Lower lobe of right lung (tissue), 2 donors: ENCODE measurements around the gene UBE2N. TPM values are rescaled to one million over a fixed set of nuclear protein-coding genes. Genes with fewer than 3 reads are reported as not detected.
"Not testable (repeated sequence)": the region's sequence is repeated elsewhere in the genome, so short reads cannot be mapped to it uniquely, and the experiment has no call there.

Source experiments
- ATAC-seq, 2 donors: fragments of 200-7000 bp; cut with Tn5 transposase; one replicate each; pipeline ENCODE4 v1.9.1; 2020 to 2022; ENCODE audit warnings: mild to moderate bottlenecking in 2 of 2, moderate library complexity in 2 of 2
- DNase-seq: peaks from one replicate; pipeline ENCODE4 v3.0.0-alpha.2; 2020
- H3K27ac ChIP-seq: fragments of 200-600 bp; one replicate; pipeline ENCODE4 v1.8.0; 2022
- H3K27me3 ChIP-seq: fragments of 200-600 bp; one replicate; pipeline ENCODE4 v1.8.0; 2022; ENCODE audit warnings: low read depth
- H3K36me3 ChIP-seq: fragments of 200-600 bp; one replicate; pipeline ENCODE4 v1.8.0; 2022; ENCODE audit warnings: mild to moderate bottlenecking
- H3K4me1 ChIP-seq: fragments of 200-600 bp; one replicate; pipeline ENCODE4 v1.8.0; 2022
- H3K4me3 ChIP-seq: fragments of 200-600 bp; one replicate; pipeline ENCODE4 v1.8.0; 2022; ENCODE audit warnings: mild to moderate bottlenecking
- H3K9me3 ChIP-seq: fragments of 200-600 bp; one replicate; pipeline ENCODE4 v1.8.0; 2022
- CTCF ChIP-seq: fragments of 200-600 bp; IDR thresholded peaks from one replicate; pipeline ENCODE4 v1.8.0; 2022; ENCODE audit warnings: antibody characterized with exemption, mild to moderate bottlenecking
- intact Hi-C: fragments of 100-400 bp; cut with DNase I; formaldehyde crosslinking; loops from one replicate; pipeline ENCODE4 v1.11.0; 2022
- total RNA-seq: library from RNA; stranded (reverse); fragmentation: NEBNext Ultra II Directional; extraction: Animal tissue kit (Norgen Biotek cat#: 25700); gene quantifications from one replicate; pipeline ENCODE4 v1.2.1, GENCODE V29; 2021
- donor health status: DM: no; HTN: yes; CAD: no; lungs with severe emphysema.

UBE2N gene
- total RNA-seq, 1 donor from 2014 or later, result 65.7 TPM

- Histone ChIP-seq H3K4me1 (peaks cover 59% of the 10 kb centered on the region), H3K9me3 (no peaks in the 10 kb centered on the region), H3K27ac (no peak overlapping the region), H3K4me3 (peak overlapping the region; percentile 77), H3K36me3 (no peaks in the 10 kb centered on the region), H3K27me3 (no peaks in the 10 kb centered on the region)
- TF ChIP-seq CTCF, result no peak
- ATAC-seq, result no peak
- no peak for DNase-seq
- intact Hi-C loops, result no loop called here
Measured at GRCh38 chr12:93381161-93381975, 60.4 kb downstream of the UBE2N start.

- H3K27me3 ChIP-seq, result no peaks in the 10 kb centered on the region
- no peaks in the 10 kb centered on the region for H3K36me3 ChIP-seq
- peak overlapping the region; percentile 89 for H3K27ac ChIP-seq
- no peak for TF ChIP-seq CTCF
- DNase-seq, result no peak
- no peak for ATAC-seq
- H3K4me1 ChIP-seq, result peaks cover 67% of the 10 kb centered on the region
- H3K9me3 ChIP-seq, result no peaks in the 10 kb centered on the region
- intact Hi-C loops, result no loop called here
- H3K4me3 ChIP-seq, result peak overlapping the region; percentile 77
Measured at GRCh38 chr12:93380480-93381121, 61.1 kb downstream of the UBE2N start.

GRCh38 chr12:93379981-93380361, 61.8 kb downstream of the UBE2N start:
- H3K36me3 ChIP-seq, result no peaks in the 10 kb centered on the region
- DNase-seq, result no peak
- H3K4me1 ChIP-seq, result peaks cover 72% of the 10 kb centered on the region
- no peaks in the 10 kb centered on the region for H3K27me3 ChIP-seq
- no peak for TF ChIP-seq CTCF
- intact Hi-C loops, result no loop called here
- H3K9me3 ChIP-seq, result no peaks in the 10 kb centered on the region
- H3K27ac ChIP-seq, result peak overlapping the region; percentile 89
- H3K4me3 ChIP-seq, result peak overlapping the region; percentile 77
- ATAC-seq, result no peak

GRCh38 chr12:93379326-93379980, 62.3 kb downstream of the UBE2N start:
- peaks cover 70% of the 10 kb centered on the region for H3K4me1 ChIP-seq
- TF ChIP-seq CTCF, result no peak

GRCh38 chr12:93378998-93379325, 62.8 kb downstream of the UBE2N start:
- no peaks in the 10 kb centered on the region for H3K36me3 ChIP-seq
- peaks cover 68% of the 10 kb centered on the region for H3K4me1 ChIP-seq
- intact Hi-C loops, result no loop called here
- no peaks in the 10 kb centered on the region for H3K9me3 ChIP-seq
- H3K4me3 ChIP-seq, result peak overlapping the region; percentile 77
- H3K27me3 ChIP-seq, result no peaks in the 10 kb centered on the region
- no peak for ATAC-seq
- peak overlapping the region; percentile 89 for H3K27ac ChIP-seq
- DNase-seq, result no peak
- TF ChIP-seq CTCF, result no peak

More at GRCh38 chr12:93379326-93379980, 62.3 kb downstream of the UBE2N start:
- H3K36me3 ChIP-seq, result no peaks in the 10 kb centered on the region
- no peaks in the 10 kb centered on the region for H3K9me3 ChIP-seq
- H3K27ac ChIP-seq, result peak overlapping the region; percentile 89
- ATAC-seq, result no peak
- H3K4me3 ChIP-seq, result peak overlapping the region; percentile 77
- DNase-seq, result no peak
- intact Hi-C loops, result no loop called here
- H3K27me3 ChIP-seq, result no peaks in the 10 kb centered on the region

- H3K9me3 ChIP-seq, H3K27me3 ChIP-seq, intact Hi-C loops, H3K36me3 ChIP-seq: not testable (repeated sequence)
- Histone ChIP-seq H3K4me1 (peaks cover 62% of the 10 kb centered on the region), H3K4me3 (peak overlapping the region; percentile 77), H3K27ac (peak overlapping the region; percentile 89)
- ATAC-seq (peak; percentile 46 to 54), DNase-seq (peak; percentile 66)
Measured at GRCh38 chr12:93378196-93378997, 63.4 kb downstream of the UBE2N start.
